Activated naive CD8-positive, alpha-beta T cell treated with anti-CD3 and anti-CD28 coated beads for 36 hours (primary cell): ENCODE data around the gene WDR43. TPM values are rescaled to one million over a fixed set of nuclear protein-coding genes. Genes with fewer than 3 reads are reported as not detected.
"Not testable (repeated sequence)": the region's sequence is repeated elsewhere in the genome, so short reads cannot be mapped to it uniquely, and the experiment has no call there.

Experiments
- DNase-seq: peaks from one replicate; pipeline ENCODE4 v3.0.0; 2021
- H3K27ac Mint-ChIP-seq: one replicate; pipeline ENCODE4 v1.8.0; 2022; ENCODE audit warnings: mild to moderate bottlenecking, moderate library complexity, mixed read lengths
- H3K27me3 Mint-ChIP-seq: one replicate; pipeline ENCODE4 v1.8.0; 2022; ENCODE audit warnings: mild to moderate bottlenecking, mixed read lengths
- H3K36me3 Mint-ChIP-seq: one replicate; pipeline ENCODE4 v1.8.0; 2021; ENCODE audit warnings: mild to moderate bottlenecking, mixed read lengths
- H3K4me1 Mint-ChIP-seq: one replicate; pipeline ENCODE4 v1.8.0; 2021; ENCODE audit warnings: mixed read lengths
- H3K4me3 Mint-ChIP-seq: one replicate; pipeline ENCODE4 v1.8.0; 2022; ENCODE audit warnings: mild to moderate bottlenecking, moderate library complexity, mixed read lengths
- H3K9me3 Mint-ChIP-seq: one replicate; pipeline ENCODE4 v1.8.0; 2022; ENCODE audit warnings: mixed read lengths
- total RNA-seq, 2 experiments: library from RNA; stranded (reverse); gene quantifications; one replicate each; pipeline ENCODE4 v1.2.3, GENCODE V29; 2021

Gene WDR43
- total RNA-seq, 2 experiments from 2014 or later = 179 to 191 TPM

DNA sequence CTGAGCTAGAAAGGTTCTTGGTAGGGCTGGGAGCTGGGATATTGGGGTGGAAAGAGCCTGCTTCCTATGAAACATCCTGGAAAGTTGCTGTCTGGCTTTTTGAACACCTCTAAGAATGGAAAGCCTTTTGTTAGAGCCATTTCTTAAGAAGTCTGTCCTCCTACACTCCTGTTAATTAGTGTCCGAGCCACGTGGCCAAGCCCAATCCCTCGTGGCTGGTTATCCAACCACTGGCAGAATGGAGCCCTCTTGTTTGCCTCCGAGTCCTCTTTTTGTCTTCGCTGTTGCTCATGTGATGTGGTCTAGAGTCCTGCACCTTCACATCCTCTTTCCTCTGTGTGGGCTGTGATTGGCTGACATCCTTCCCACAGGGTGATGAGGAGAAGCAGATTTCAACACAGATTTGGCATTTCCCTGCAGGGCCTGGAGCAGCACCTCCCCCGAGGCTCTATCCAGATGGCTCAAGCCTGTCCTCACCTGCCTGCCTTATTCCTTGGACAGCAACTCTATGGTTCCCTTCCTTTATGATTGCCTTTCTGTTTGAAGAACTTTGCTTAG lies 78.4 kb downstream of the WDR43 start:
- H3K9me3 Mint-ChIP-seq = peaks cover 3% of the 10 kb centered on the region
- H3K27ac Mint-ChIP-seq = no peak overlapping the region
- H3K4me3 Mint-ChIP-seq = no peak overlapping the region
- DNase-seq = no peak
- no peaks in the 10 kb centered on the region for H3K36me3 Mint-ChIP-seq
- H3K27me3 Mint-ChIP-seq = no peaks in the 10 kb centered on the region
- H3K4me1 Mint-ChIP-seq = peaks cover 5% of the 10 kb centered on the region

DNA sequence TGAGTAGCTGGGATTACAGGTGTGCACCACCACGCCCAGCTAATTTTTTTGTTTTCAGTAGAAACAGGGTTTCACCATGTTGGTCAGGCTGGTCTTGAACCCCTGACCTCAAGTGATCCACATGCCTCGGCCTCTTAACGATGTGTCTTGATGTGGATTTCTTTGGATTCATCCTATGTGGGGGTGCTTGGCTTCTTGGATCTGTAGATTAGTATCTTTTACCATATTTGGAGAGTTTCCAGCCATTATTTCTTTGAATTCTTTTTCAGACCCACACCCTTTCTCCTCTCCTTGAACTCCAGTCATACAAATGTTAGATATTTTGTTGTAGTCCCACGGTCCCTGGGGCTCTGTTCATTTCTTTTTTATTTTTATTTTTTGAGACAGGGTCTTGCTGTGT lies 79.8 kb downstream of the WDR43 start:
- Mint-ChIP-seq H3K27ac (no peak overlapping the region), H3K4me1 (peaks cover 5% of the 10 kb centered on the region), H3K27me3 (no peaks in the 10 kb centered on the region), H3K36me3 (no peaks in the 10 kb centered on the region), H3K4me3 (no peak overlapping the region), H3K9me3 (peaks cover 3% of the 10 kb centered on the region)
- no peak for DNase-seq

DNA sequence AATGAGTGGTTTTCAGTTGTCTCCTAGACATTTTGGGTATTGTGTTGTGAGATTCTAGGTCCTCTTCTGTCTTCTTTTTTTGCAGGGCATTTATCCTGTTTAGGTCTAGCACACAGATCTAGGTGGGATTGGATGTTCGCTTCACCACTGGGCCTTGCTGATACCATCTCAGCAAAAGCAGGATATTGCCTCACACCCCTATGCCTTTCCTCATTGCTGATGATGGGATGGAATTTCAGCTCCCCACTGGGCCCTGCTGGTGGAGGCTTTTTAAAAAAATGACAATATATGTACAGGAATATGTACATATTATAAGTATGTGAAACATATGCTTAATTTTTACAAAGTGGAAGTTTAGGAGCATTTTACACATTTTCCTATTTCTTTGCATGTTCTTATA lies 81.2 kb downstream of the WDR43 start:
- Mint-ChIP-seq H3K9me3 (peaks cover 3% of the 10 kb centered on the region), H3K4me1 (peaks cover 5% of the 10 kb centered on the region), H3K4me3 (no peak overlapping the region), H3K36me3 (no peaks in the 10 kb centered on the region), H3K27ac (no peak overlapping the region), H3K27me3 (no peaks in the 10 kb centered on the region)
- no peak for DNase-seq

DNA sequence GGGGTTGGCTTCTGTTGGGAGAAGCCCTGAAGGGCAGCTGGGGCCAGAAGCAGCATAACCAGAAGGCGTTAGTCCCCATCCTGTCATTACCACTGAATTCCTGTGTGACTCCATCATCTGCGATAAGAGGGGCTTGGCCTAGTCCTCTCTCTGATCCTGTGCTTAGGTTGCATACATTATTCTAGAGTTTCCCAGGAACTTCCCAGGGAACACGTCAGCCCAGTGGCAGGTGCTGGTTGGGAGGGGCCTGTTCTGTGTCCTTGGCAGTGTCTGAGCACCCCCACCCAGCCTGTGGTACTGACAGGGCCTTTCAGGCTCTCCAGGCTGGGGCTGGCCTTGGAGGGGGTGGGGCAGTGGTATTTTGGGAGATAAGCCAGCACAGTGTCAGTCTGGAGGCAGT lies 82.1 kb downstream of the WDR43 start:
- peaks cover 5% of the 10 kb centered on the region for H3K4me1 Mint-ChIP-seq
- H3K27ac Mint-ChIP-seq = no peak overlapping the region
- no peaks in the 10 kb centered on the region for H3K36me3 Mint-ChIP-seq
- DNase-seq = no peak
- H3K4me3 Mint-ChIP-seq = no peak overlapping the region
- no peaks in the 10 kb centered on the region for H3K27me3 Mint-ChIP-seq
- peaks cover 3% of the 10 kb centered on the region for H3K9me3 Mint-ChIP-seq

DNA sequence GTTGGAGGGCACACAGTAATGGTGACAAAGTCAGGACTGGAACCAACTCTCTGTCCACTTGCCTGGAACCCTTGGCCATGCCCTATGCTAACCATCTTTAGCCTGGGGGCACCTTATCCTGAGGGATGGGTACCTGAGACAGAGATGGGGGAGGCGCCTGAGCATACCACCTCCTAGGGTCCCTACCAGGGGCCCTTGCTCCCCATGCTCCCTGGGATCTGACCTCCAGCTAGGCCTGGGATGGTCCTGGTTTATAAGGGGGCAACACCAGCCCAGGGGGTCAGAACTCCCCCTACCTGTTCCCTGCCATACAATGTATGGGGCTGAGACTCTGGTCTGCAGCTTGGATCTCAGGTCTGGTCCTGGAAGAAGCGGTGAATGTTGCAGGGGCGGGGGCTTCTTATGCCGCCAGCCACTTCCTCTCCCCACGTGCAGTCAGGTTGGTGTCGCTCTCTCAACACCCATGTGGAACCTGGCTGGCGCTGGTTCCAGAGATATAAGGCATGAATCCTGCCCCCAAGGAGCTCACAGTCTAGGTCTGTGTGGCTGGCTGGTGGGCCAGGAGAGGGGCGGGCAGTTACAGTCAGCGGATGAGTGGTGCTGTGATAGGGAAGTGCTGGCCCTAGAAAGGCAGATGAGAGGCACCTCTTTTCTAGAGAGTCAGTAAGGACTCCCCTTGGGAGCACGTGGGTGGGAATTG lies 82.9 kb downstream of the WDR43 start:
- peaks cover 3% of the 10 kb centered on the region for H3K9me3 Mint-ChIP-seq
- peaks cover 5% of the 10 kb centered on the region for H3K4me1 Mint-ChIP-seq
- no peak for DNase-seq
- no peaks in the 10 kb centered on the region for H3K27me3 Mint-ChIP-seq
- H3K4me3 Mint-ChIP-seq = no peak overlapping the region
- no peaks in the 10 kb centered on the region for H3K36me3 Mint-ChIP-seq
- H3K27ac Mint-ChIP-seq = no peak overlapping the region

DNA sequence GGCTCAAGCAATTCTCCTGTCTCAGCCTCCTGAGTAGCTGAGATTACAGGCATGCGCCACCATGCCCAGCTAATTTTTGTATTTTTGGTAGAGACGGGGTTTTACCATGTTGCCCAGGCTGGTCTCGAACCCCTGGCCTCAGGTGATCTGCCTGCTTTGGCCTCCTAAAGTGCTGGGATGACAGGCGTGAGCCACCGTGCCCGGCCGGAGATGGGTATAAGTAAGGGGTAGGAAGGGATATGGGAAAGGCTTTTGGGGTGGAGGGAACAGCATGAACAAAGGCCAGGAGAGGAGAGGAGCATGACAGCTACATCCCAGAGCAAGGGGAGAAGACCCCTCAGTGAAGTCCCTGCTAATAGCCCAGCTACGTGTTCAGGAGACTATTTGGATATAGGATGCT lies 83.5 kb downstream of the WDR43 start:
- H3K27ac Mint-ChIP-seq, H3K27me3 Mint-ChIP-seq, DNase-seq, H3K4me1 Mint-ChIP-seq, H3K36me3 Mint-ChIP-seq, H3K4me3 Mint-ChIP-seq, H3K9me3 Mint-ChIP-seq: not testable (repeated sequence)

DNA sequence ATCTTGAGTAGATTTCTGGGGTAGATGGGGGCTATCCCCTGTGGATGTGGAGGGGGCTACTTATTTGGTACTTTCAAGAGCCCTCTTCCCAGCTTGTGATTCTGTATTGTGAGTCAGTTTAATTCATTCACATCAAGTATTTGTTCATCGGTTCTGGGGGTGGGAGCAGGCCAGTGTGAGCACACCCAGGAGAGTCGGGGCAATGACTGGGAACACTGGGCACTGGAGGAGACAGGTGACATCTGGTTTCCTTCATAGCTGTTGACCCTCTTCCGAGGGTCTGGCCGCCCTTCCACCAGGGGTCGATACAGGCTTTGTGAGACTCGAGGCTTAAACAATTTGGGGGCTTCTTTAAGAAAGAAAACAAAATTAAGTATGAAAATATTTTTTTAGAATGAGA lies 84.1 kb downstream of the WDR43 start:
- H3K4me3 Mint-ChIP-seq = no peak overlapping the region
- no peaks in the 10 kb centered on the region for H3K27me3 Mint-ChIP-seq
- no peak overlapping the region for H3K27ac Mint-ChIP-seq
- no peaks in the 10 kb centered on the region for H3K4me1 Mint-ChIP-seq
- no peak for DNase-seq
- H3K36me3 Mint-ChIP-seq = no peaks in the 10 kb centered on the region
- peaks cover 3% of the 10 kb centered on the region for H3K9me3 Mint-ChIP-seq

DNA sequence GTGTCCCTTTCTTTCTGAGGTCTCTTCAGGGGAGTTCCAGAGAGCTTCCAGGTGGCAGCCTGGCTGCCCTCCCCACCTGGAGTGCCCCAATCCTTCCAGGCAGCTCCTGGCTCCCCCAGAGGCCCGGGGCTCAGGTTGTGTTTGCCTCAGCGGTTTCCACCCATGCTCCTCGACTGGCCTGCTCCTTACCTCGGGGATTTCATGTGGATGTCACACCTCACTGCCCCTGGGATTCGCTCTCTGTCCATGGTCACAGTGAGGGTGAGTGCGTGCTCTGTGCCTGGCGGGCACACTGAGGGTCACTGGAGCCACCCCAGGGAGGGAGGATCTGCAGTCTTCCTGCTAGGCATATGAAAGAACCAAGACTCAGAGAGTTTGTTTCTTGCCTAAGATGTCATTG lies 84.6 kb downstream of the WDR43 start:
- Mint-ChIP-seq H3K27ac (no peak overlapping the region), H3K27me3 (no peaks in the 10 kb centered on the region), H3K4me1 (no peaks in the 10 kb centered on the region), H3K36me3 (no peaks in the 10 kb centered on the region), H3K4me3 (no peak overlapping the region), H3K9me3 (peaks cover 2% of the 10 kb centered on the region)
- DNase-seq = no peak

DNA sequence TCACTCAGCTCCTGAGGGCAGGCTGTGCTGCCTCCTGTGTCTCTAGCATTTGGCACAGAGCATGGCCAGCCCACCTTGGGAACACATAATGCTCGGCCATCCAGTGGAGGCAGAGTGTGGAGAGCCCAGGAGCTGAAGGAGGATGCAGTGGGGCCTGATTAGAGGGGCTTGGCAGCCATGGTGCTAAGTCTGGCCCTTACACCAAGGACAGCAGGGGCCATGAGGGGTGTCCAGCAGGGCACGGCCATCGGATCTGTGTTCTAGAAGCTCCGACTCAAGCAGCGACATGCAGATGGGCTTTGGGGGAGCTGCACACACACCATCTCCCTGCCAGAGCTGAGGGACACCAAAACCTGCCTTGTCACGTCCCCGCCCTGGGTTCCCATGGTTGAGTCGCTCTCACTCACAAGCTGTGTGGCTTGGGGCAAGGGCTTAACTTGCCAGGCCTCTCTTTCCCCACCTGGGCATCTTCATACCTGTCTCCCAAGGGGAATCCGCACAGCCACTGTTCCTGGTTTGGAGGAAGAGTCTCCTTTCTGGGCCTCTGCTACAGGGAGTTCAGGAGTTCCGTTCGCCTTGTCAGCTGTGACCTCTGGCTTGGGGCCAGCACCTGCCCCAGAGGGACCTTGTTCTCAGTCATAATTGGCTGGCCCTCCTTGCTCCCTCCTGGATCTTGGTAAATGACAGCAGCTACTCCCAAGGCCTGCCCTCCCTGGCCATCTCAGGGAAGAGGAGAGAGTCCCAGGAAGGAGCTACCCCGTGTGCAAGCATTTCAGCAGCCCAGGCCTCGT lies 85.3 kb downstream of the WDR43 start:
- H3K27me3 Mint-ChIP-seq = no peaks in the 10 kb centered on the region
- no peak overlapping the region for H3K4me3 Mint-ChIP-seq
- H3K27ac Mint-ChIP-seq = no peak overlapping the region
- DNase-seq = no peak
- H3K4me1 Mint-ChIP-seq = no peaks in the 10 kb centered on the region
- H3K9me3 Mint-ChIP-seq = no peaks in the 10 kb centered on the region
- H3K36me3 Mint-ChIP-seq = no peaks in the 10 kb centered on the region

DNA sequence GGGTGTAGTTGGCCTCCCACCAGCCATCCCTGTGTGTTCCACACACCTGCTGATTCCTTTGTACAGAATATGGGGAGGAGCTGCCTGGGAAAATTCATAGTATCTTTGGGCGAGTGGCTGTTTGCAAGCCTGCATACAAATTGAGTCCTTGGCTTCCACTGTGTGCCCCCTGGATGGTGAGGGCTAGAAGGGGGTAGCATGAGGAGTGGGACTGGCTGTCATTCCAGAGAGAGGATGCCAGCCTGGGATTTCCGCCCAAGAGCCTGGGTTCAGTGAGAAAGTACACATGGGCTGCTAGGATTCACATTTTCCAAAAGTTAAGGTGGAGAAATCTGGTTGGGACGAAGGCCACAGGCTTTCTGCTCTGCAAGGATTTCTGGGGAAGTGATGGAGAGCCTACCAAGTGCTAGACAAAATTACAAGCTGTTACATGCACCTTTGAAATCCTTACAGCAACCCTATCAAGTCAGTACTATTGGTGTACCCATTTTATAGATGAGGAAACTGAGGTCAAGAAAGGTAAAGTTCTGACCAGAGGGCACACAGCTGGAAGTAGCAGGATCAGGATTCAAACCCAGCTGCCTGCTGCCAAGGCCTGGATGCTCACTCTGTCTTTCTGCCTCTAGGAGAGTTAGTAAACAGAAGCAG lies 86.0 kb downstream of the WDR43 start:
- no peak for DNase-seq
- Mint-ChIP-seq H3K9me3 (no peaks in the 10 kb centered on the region), H3K4me1 (no peaks in the 10 kb centered on the region), H3K36me3 (no peaks in the 10 kb centered on the region), H3K27ac (no peak overlapping the region), H3K4me3 (no peak overlapping the region), H3K27me3 (no peaks in the 10 kb centered on the region)

DNA sequence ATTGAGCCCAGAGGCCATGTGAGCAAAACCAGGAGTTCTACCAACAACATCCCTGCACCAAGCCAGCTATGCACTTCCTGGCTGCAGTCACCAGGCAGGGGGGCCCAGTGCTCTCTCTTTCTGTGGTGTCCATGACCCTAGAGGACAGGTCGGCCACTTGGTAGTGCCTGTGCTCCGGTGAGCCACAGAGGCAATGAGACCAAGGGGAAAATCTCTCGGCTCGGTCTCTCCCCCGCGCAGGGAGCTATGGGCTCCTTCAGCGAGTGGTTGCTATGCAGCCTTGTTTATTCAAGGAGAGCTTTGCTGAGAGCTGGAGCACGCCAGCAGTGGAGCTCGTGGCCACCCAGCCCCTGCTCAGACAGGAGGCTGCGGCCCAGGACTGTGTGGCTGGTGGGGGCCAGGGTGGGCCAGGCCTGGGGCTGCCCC lies 86.6 kb downstream of the WDR43 start, which contains the start of gene TOGARAM2:
Gene TOGARAM2, plus strand, starts transcription at position 283 of the 426 bp plus-strand sequence. CDS start 13,537 bp downstream, outside the sequence.
- Mint-ChIP-seq H3K27me3 (no peaks in the 10 kb centered on the region), H3K36me3 (no peaks in the 10 kb centered on the region), H3K4me1 (no peaks in the 10 kb centered on the region), H3K4me3 (no peak within 1 kb of the TSS), H3K9me3 (no peaks in the 10 kb centered on the region), H3K27ac (no peak within 1 kb of the TSS)
- no peak for DNase-seq

DNA sequence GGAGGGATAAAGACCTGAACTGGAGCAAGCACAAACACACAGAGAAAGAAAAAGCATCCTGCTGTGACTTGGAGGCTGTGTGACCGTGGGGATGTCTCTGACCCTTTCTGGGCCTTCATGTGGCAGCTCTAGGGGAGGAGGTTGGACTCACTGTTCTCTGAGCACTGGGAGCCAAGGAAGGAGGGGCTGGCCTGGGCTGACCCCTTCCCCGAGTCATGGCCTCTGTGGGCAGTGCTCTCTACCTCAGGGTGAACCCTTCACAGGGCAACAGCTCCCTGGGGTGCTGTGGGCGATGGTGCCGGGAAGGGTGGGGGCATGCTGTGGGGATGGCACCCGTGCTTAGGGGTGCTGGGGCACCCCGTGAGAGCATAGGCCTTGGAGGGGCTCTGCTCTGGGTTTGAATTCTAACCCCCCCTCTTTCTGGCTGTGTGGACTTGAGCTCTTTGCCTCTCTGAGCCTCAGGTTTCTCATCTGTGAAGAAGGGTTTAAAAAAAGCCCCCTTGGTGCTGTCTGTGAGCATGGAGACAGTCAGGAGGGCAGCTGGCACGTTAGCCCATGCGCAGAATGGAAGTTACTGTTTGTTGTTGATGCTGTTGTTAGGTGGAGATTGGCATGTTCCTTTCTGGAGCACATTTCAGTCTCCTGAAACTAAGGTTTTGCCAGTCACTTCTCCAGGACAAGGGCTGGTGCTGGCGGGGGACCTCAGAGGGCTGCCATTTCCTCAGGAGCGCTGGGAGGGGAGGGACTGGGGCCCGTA lies 87.3 kb downstream of the WDR43 start:
- Mint-ChIP-seq H3K27me3 (no peaks in the 10 kb centered on the region), H3K27ac (no peak overlapping the region), H3K4me3 (no peak overlapping the region), H3K9me3 (no peaks in the 10 kb centered on the region), H3K36me3 (no peaks in the 10 kb centered on the region), H3K4me1 (no peaks in the 10 kb centered on the region)
- DNase-seq = no peak

DNA sequence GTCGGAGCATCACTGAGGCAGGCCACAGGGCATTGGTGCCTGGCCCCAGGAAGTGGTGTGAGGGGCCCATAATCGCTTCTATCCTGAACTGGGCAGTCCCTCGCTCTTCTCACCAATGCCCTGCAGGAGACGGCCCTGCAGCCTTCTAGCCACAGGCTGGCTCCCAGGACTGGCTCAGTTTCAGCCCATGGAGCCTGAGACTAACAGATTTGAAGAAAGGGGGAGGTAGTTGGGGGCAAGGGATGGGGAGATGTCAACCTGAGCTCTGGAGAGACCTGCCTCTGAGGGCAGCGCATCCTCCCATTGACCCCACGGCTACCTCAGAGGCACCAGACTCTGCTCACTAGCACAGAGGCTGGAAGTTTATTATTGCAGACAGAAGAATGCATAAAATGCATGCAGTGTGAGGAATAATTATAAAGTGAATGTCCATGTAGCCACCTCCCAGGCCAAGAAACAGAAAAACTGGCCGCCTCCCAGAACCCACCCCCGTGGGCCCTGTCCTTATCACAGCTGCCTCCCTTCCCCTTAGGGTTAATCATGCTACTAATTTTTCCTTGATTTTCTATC lies 88.0 kb downstream of the WDR43 start:
- no peak overlapping the region for H3K27ac Mint-ChIP-seq
- H3K27me3 Mint-ChIP-seq = no peaks in the 10 kb centered on the region
- H3K4me3 Mint-ChIP-seq = no peak overlapping the region

DNA sequence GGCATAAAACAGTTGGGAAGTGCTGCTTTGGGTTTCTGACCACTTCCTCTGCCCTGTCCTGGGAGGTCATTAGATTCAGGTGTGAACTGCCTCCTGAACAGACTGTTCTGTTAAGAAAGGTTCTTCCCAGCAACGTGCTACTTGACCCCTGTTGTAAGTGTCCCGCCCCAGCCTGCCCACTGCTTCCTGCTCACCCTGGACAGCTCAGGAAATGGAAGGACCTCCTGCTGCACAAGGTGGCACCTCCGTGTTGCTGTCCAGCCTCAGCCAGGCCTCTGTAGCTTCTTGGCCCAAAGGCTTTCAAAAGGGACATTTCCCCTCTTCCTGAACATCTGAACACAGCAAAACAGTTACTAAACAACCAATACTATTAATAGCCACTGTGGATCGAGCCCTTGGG lies 92.0 kb downstream of the WDR43 start:
- Mint-ChIP-seq H3K27me3 (no peaks in the 10 kb centered on the region), H3K4me3 (no peak overlapping the region), H3K9me3 (no peaks in the 10 kb centered on the region), H3K27ac (no peak overlapping the region), H3K4me1 (no peaks in the 10 kb centered on the region), H3K36me3 (no peaks in the 10 kb centered on the region)
- DNase-seq = no peak

More for the DNA sequence above, 88.0 kb downstream of the WDR43 start:
- no peak for DNase-seq
- Mint-ChIP-seq H3K9me3 (no peaks in the 10 kb centered on the region), H3K36me3 (no peaks in the 10 kb centered on the region), H3K4me1 (no peaks in the 10 kb centered on the region)
